GM18907 (cell line): ENCODE measurements around the gene LRRN4.

ENCODE experiments used
- ATAC-seq: cut with Tn5 transposase; IDR thresholded peaks from one replicate; pipeline ENCODE4 v1.9.1; 2021; ENCODE audit warnings: mild to moderate bottlenecking, moderate library complexity; ENCODE audit not compliant: unreplicated experiment

LRRN4 gene

GRCh38 chr20:6053776-6054688 lies at the start of gene LRRN4:
Gene LRRN4, minus strand, starts transcription at chr20:6054060. Its CDS starts 1,261 bp downstream, at chr20:6052799.
- ATAC-seq, result no peak

GRCh38 chr20:6103301-6103700 lies 49.4 kb upstream of the LRRN4 start:
- no peak for ATAC-seq

- ATAC-seq, result no peak
Observed at GRCh38 chr20:6101346-6101745, 47.5 kb upstream of the LRRN4 start.

- no peak for ATAC-seq
Observed at GRCh38 chr20:6100246-6100645, 46.4 kb upstream of the LRRN4 start.

- no peak for ATAC-seq
Observed at GRCh38 chr20:6099819-6100218, 46.0 kb upstream of the LRRN4 start.

- no peak for ATAC-seq
Observed at GRCh38 chr20:6095409-6095808, 41.5 kb upstream of the LRRN4 start.

- no peak for ATAC-seq
Observed at GRCh38 chr20:6094565-6094964, 40.7 kb upstream of the LRRN4 start.

GRCh38 chr20:6094063-6094462 lies 40.2 kb upstream of the LRRN4 start:
- peak; percentile 40 for ATAC-seq

- no peak for ATAC-seq
Observed at GRCh38 chr20:6091661-6092060, 37.8 kb upstream of the LRRN4 start.

GRCh38 chr20:6086868-6087267 lies 33.0 kb upstream of the LRRN4 start:
- no peak for ATAC-seq

- no peak for ATAC-seq
Observed at GRCh38 chr20:6083926-6084325, 30.1 kb upstream of the LRRN4 start.

- ATAC-seq, result no peak
Observed at GRCh38 chr20:6081236-6081635, 27.4 kb upstream of the LRRN4 start.

GRCh38 chr20:6079016-6079415 lies 25.2 kb upstream of the LRRN4 start:
- no peak for ATAC-seq

GRCh38 chr20:6075428-6076219 lies 21.8 kb upstream of the LRRN4 start:
- no peak for ATAC-seq

- ATAC-seq, result no peak
Observed at GRCh38 chr20:6074784-6075183, 20.9 kb upstream of the LRRN4 start.

GRCh38 chr20:6074145-6074561 lies 20.3 kb upstream of the LRRN4 start:
- ATAC-seq, result no peak

- ATAC-seq, result no peak
Observed at GRCh38 chr20:6070829-6071695, 17.2 kb upstream of the LRRN4 start.

- no peak for ATAC-seq
Observed at GRCh38 chr20:6069669-6070068, 15.8 kb upstream of the LRRN4 start.

- no peak for ATAC-seq
Observed at GRCh38 chr20:6067763-6068318, 14.0 kb upstream of the LRRN4 start.

GRCh38 chr20:6066582-6066981 lies 12.7 kb upstream of the LRRN4 start:
- no peak for ATAC-seq

- no peak for ATAC-seq
Observed at GRCh38 chr20:6061544-6061943, 7.7 kb upstream of the LRRN4 start.
